ENCODE data around the gene FNDC3B. TPM values are rescaled to one million over a fixed set of nuclear protein-coding genes. Genes with fewer than 3 reads are reported as not detected.
A peak's percentile ranks its signal among the peaks of the same experiment; 100 is the strongest.

The FNDC3B gene
- total and polyA plus RNA-seq, 12 donors: 9.7 to 118 (median 85.0) TPM

- peaks cover 31 to 79% (median 71%) of the 10 kb centered on the region in 9 donors for H3K4me1 ChIP-seq
- no peaks in the 10 kb centered on the region for H3K9me3 ChIP-seq
- no peak overlapping the region for H3K4me3 ChIP-seq
- no peaks in the 10 kb centered on the region for H3K27me3 ChIP-seq
- H3K36me3 ChIP-seq: peaks cover 0 to 57% (median 6%) of the 10 kb centered on the region in 9 donors
- H3K27ac ChIP-seq: peak overlapping the region in 7 of 10 donors; percentile 11 to 46 (median 22)
- no peak for TF ChIP-seq CTCF (IDR thresholded peaks at IDR 0.05)
- DNase-seq (no peak), ATAC-seq (peak in 6 of 8 donors; percentile 18 to 67 (median 48))
- 53 to 63% methylated on average over 6 of the region's 6 CpGs for WGBS, 2 donors
- intact Hi-C loops (cut with DNase I): no loop called here
These were observed 14.9 kb downstream of the FNDC3B start for GRCh38 chr3:172054115-172054764.

- H3K4me3 ChIP-seq: no peak overlapping the region
- H3K36me3 ChIP-seq: peaks cover 0 to 43% (median 0%) of the 10 kb centered on the region in 9 donors
- 63 to 66% methylated on average over 3 of the region's 3 CpGs for WGBS, 2 donors
- no peaks in the 10 kb centered on the region for H3K27me3 ChIP-seq
- H3K27ac ChIP-seq: peak overlapping the region in 5 of 10 donors; percentile 3 to 46 (median 31)
- intact Hi-C loops (cut with DNase I): no loop called here
- no peak for TF ChIP-seq CTCF (IDR thresholded peaks at IDR 0.05)
- ATAC-seq (no peak), DNase-seq (no peak)
- H3K4me1 ChIP-seq: peaks cover 34 to 97% (median 90%) of the 10 kb centered on the region in 9 donors
- no peaks in the 10 kb centered on the region for H3K9me3 ChIP-seq
These were observed 17.0 kb downstream of the FNDC3B start for GRCh38 chr3:172056416-172056815.

GRCh38 chr3:172057059-172057458, 17.7 kb downstream of the FNDC3B start:
- no peak for TF ChIP-seq CTCF (IDR thresholded peaks at IDR 0.05)
- intact Hi-C loops (cut with DNase I): no loop called here
- H3K4me3 ChIP-seq: no peak overlapping the region
- DNase-seq: no peak
- H3K27ac ChIP-seq: peak overlapping the region in 5 of 10 donors; percentile 7 to 46 (median 25)
- H3K27me3 ChIP-seq: no peaks in the 10 kb centered on the region
- no peaks in the 10 kb centered on the region for H3K9me3 ChIP-seq
- no peak for ATAC-seq
- 52 to 56% methylated on average over 3 of the region's 3 CpGs for WGBS, 2 donors
- H3K36me3 ChIP-seq: peaks cover 0 to 37% (median 0%) of the 10 kb centered on the region in 9 donors
- H3K4me1 ChIP-seq: peaks cover 34 to 100% (median 94%) of the 10 kb centered on the region in 9 donors

GRCh38 chr3:172057624-172058327, 18.4 kb downstream of the FNDC3B start:
- DNase-seq (no peak), ATAC-seq (peak in 5 of 8 donors; percentile 13 to 44 (median 29))
- Histone ChIP-seq H3K27ac (peak overlapping the region in 1 of 10 donors; percentile 39), H3K36me3 (peaks cover 0 to 29% (median 0%) of the 10 kb centered on the region in 9 donors), H3K27me3 (no peaks in the 10 kb centered on the region), H3K4me1 (peaks cover 34 to 99% (median 97%) of the 10 kb centered on the region in 9 donors), H3K9me3 (no peaks in the 10 kb centered on the region), H3K4me3 (no peak overlapping the region)
- 47 to 54% methylated on average over 3 of the region's 3 CpGs for WGBS, 2 donors
- intact Hi-C loops (cut with DNase I): no loop called here
- TF ChIP-seq CTCF (IDR thresholded peaks at IDR 0.05): no peak

Measured in heart right ventricle (tissue), 16 donors.